Common myeloid progenitor, CD34-positive (primary cell): ENCODE data around the gene KRT6B.
"Not testable (repeated sequence)": the region's sequence is repeated elsewhere in the genome, so short reads cannot be mapped to it uniquely, and the experiment has no call there.

Experiments
- CTCF ChIA-PET: fragments of 350-600 bp; sonication (Branson Sonifier 250); formaldehyde crosslinking; loops from one replicate; lab custom pipeline; 2021; ENCODE audit warnings: antibody characterized with exemption; lab: Charles Lee
- POLR2A ChIA-PET: fragments of 350-600 bp; sonication (Branson Sonifier 250); formaldehyde crosslinking; loops from one replicate; lab custom pipeline; 2021; ENCODE audit warnings: antibody characterized with exemption; lab: Charles Lee
- DNase-seq, 3 donors: peaks; one replicate each; pipeline versions ENCODE4 v3.0.0 to v3.0.0-alpha.2; 2013
- H3K27ac ChIP-seq, 2 experiments: 1 replicate in 1 of 2; 2 replicates in 1 of 2; pipeline ENCODE4 v1.7.0; 2013; ENCODE audit warnings: inconsistent platforms in 2 of 2, low read length in 2 of 2, mild to moderate bottlenecking in 2 of 2, low read depth in 1 of 2, moderate library complexity in 1 of 2; ENCODE audit not compliant: severe bottlenecking in 2 of 2, insufficient read depth in 1 of 2, poor library complexity in 1 of 2
- H3K27me3 ChIP-seq, 5 experiments: replicated peaks in 2 of 5; 1 replicate in 3 of 5; 2 replicates in 2 of 5; pipeline versions ENCODE4 v1.6.1 to v1.7.0; 2013; ENCODE audit warnings: low read length in 4 of 5, mild to moderate bottlenecking in 2 of 5, moderate library complexity in 2 of 5, inconsistent platforms in 1 of 5; ENCODE audit not compliant: insufficient read depth in 5 of 5, control insufficient read depth in 4 of 5
- H3K36me3 ChIP-seq, 4 experiments: 1 replicate in 2 of 4; 2 replicates in 2 of 4; pipeline versions ENCODE4 v1.6.1 to v1.7.0; 2013; ENCODE audit warnings: low read length in 3 of 4, control low read depth in 1 of 4, mild to moderate bottlenecking in 1 of 4; ENCODE audit not compliant: control insufficient read depth in 4 of 4, insufficient read depth in 4 of 4
- H3K4me1 ChIP-seq, 4 experiments: 1 replicate in 3 of 4; 2 replicates in 1 of 4; pipeline versions ENCODE4 v1.6.1 to v1.7.1; 2013; ENCODE audit warnings: low read length in 3 of 4, mild to moderate bottlenecking in 3 of 4, control low read depth in 1 of 4, inconsistent platforms in 1 of 4, moderate library complexity in 1 of 4; ENCODE audit not compliant: control insufficient read depth in 4 of 4, insufficient read depth in 4 of 4; ENCODE audit errors: control extremely low read depth in 1 of 4
- H3K4me3 ChIP-seq, 7 experiments: 1 replicate in 4 of 7; 2 replicates in 3 of 7; pipeline versions ENCODE4 v1.5.1 to v1.7.0; 2013; ENCODE audit warnings: mild to moderate bottlenecking in 7 of 7, low read length in 6 of 7, moderate library complexity in 6 of 7, inconsistent platforms in 2 of 7, low read depth in 2 of 7, control low read depth in 1 of 7; ENCODE audit not compliant: insufficient read depth in 4 of 7, control insufficient read depth in 1 of 7; ENCODE audit errors: extremely low read depth in 1 of 7
- H3K9me3 ChIP-seq, 5 experiments: 1 replicate in 4 of 5; 2 replicates in 1 of 5; pipeline versions ENCODE4 v1.6.1 to v1.7.1; 2013; ENCODE audit warnings: low read length in 4 of 5, mild to moderate bottlenecking in 2 of 5, inconsistent platforms in 1 of 5, low read depth in 1 of 5, moderate library complexity in 1 of 5; ENCODE audit not compliant: control insufficient read depth in 4 of 5, insufficient read depth in 2 of 5; ENCODE audit errors: control extremely low read depth in 1 of 5
- WGBS: methylation state at CpG from one replicate; pipeline ENCODE4 v1.1.5; 2013; ENCODE audit not compliant: insufficient coverage; 5-methylcytosine and 5-hydroxymethylcytosine counted together

The KRT6B gene

GRCh38 chr12:52448228-52448627, 3.7 kb downstream of the KRT6B start:
- H3K27me3 ChIP-seq, result peaks cover 0 to 4% (median 3%) of the 10 kb centered on the region in 5 experiments
- no peaks in the 10 kb centered on the region for H3K9me3 ChIP-seq
- POLR2A ChIA-PET, result no interaction called here
- CTCF ChIA-PET, result no interaction called here
- H3K4me3 ChIP-seq, result no peak overlapping the region
- DNase-seq, result no peak
- H3K4me1 ChIP-seq, result peaks cover 0 to 3% (median 2%) of the 10 kb centered on the region in 4 experiments
- 38% methylated on average over 3 of the region's 3 CpGs for WGBS
- H3K27ac ChIP-seq, result no peak overlapping the region
- no peaks in the 10 kb centered on the region for H3K36me3 ChIP-seq

GRCh38 chr12:52447196-52447595, 4.8 kb downstream of the KRT6B start:
- H3K27ac ChIP-seq, DNase-seq, POLR2A ChIA-PET, H3K4me3 ChIP-seq, CTCF ChIA-PET, H3K4me1 ChIP-seq, H3K9me3 ChIP-seq, H3K36me3 ChIP-seq: not testable (repeated sequence)
- H3K27me3 ChIP-seq, result peaks cover 2 to 14% (median 7%) of the 10 kb centered on the region in 5 experiments
- 96% methylated on average over 7 of the region's 11 CpGs for WGBS

GRCh38 chr12:52446367-52447045, 5.4 kb downstream of the KRT6B start:
- Histone ChIP-seq H3K27ac (no peak overlapping the region), H3K4me3 (no peak overlapping the region), H3K27me3 (peaks cover 3 to 18% (median 12%) of the 10 kb centered on the region in 5 experiments), H3K9me3 (peaks cover 0 to 1% (median 0%) of the 10 kb centered on the region in 5 experiments), H3K36me3 (no peaks in the 10 kb centered on the region), H3K4me1 (peaks cover 0 to 3% (median 2%) of the 10 kb centered on the region in 4 experiments)
- DNase-seq, result peak; percentile 24 to 70 (median 65)
- 47% methylated on average over 3 of the region's 6 CpGs for WGBS
- ChIA-PET CTCF (no interaction called here), POLR2A (no interaction called here)

GRCh38 chr12:52445876-52446275, 6.1 kb downstream of the KRT6B start:
- Histone ChIP-seq H3K4me3 (no peak overlapping the region), H3K27ac (no peak overlapping the region), H3K36me3 (no peaks in the 10 kb centered on the region), H3K4me1 (peaks cover 0 to 3% (median 2%) of the 10 kb centered on the region in 4 experiments), H3K9me3 (peaks cover 0 to 1% (median 0%) of the 10 kb centered on the region in 5 experiments), H3K27me3 (peaks cover 3 to 18% (median 12%) of the 10 kb centered on the region in 5 experiments)
- ChIA-PET CTCF (no interaction called here), POLR2A (no interaction called here)
- 68% methylated on average over 3 of the region's 3 CpGs for WGBS
- no peak for DNase-seq

- CTCF ChIA-PET, result interaction anchor here (1.0 kb wide), 1 partner anchor 9 kb away, joined by 3 read pairs; no protein-coding TSS in a partner anchor
- H3K27me3 ChIP-seq, result peaks cover 3 to 14% (median 12%) of the 10 kb centered on the region in 5 experiments
- H3K36me3 ChIP-seq, result no peaks in the 10 kb centered on the region
- H3K27ac ChIP-seq, result no peak overlapping the region
- POLR2A ChIA-PET, result no interaction called here
- peaks cover 0 to 3% (median 2%) of the 10 kb centered on the region in 4 experiments for H3K4me1 ChIP-seq
- H3K9me3 ChIP-seq, result peaks cover 0 to 1% (median 0%) of the 10 kb centered on the region in 5 experiments
- no peak for DNase-seq
- H3K4me3 ChIP-seq, result no peak overlapping the region
- 89% methylated on average over 5 of the region's 10 CpGs for WGBS
Observed at GRCh38 chr12:52444647-52445595, 7.0 kb downstream of the KRT6B start.

GRCh38 chr12:52443966-52444365, 8.0 kb downstream of the KRT6B start:
- H3K36me3 ChIP-seq, result no peaks in the 10 kb centered on the region
- WGBS, result 100% methylated on average over 1 of the region's 3 CpGs
- no peak for DNase-seq
- peaks cover 6 to 14% (median 12%) of the 10 kb centered on the region in 5 experiments for H3K27me3 ChIP-seq
- H3K4me1 ChIP-seq, result peaks cover 0 to 3% (median 2%) of the 10 kb centered on the region in 4 experiments
- no peak overlapping the region for H3K4me3 ChIP-seq
- H3K9me3 ChIP-seq, result peaks cover 0 to 1% (median 0%) of the 10 kb centered on the region in 5 experiments
- ChIA-PET POLR2A (no interaction called here), CTCF (no interaction called here)
- H3K27ac ChIP-seq, result no peak overlapping the region
